ENCODE results near the gene ORAI3.

ORAI3 gene

DNA sequence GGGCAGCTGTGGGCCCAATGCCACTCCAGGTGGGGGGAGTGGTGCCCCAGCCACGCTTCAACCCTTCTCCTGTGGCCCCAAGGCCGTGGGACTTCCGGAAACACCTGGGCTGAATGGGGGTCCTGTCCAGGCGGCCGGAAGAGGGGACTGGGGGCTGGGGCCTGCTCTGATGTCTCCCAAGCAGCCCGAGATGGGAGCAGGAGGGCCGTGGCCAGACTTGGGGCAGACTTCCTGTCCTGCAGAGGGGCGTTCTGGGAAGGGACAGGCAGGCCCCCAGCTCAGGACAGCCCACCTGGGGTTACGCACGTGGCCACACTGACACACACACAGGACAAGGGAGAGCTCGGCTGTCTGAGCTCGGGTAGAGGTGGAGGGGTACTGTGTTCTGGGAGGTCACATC is 41.2 kb downstream of the ORAI3 start:
- ChIA-PET POLR2A (no interaction called here), CTCF (no interaction called here)
- TF ChIP-seq ARNT (IDR thresholded peaks at IDR 0.05) (no peak), ZNF384 (IDR thresholded peaks at IDR 0.05) (no peak), L3MBTL2 (conservative IDR thresholded peaks at IDR 0.05) (no peak), TARDBP (IDR thresholded peaks at IDR 0.05) (no peak), FOXK2 (IDR thresholded peaks at IDR 0.05) (no peak), NFRKB (IDR thresholded peaks at IDR 0.05) (no peak), FOXM1 (IDR thresholded peaks at IDR 0.05; ENCODE audit: borderline replicate concordance) (no peak), LEF1 (IDR thresholded peaks at IDR 0.05; ENCODE audit: borderline replicate concordance) (no peak), FOXA1 (IDR thresholded peaks at IDR 0.05) (no peak), ELF4 (IDR thresholded peaks at IDR 0.05) (no peak), HDGF (IDR thresholded peaks at IDR 0.05; ENCODE audit: borderline replicate concordance) (no peak), SP1 (IDR thresholded peaks at IDR 0.05) (no peak), BHLHE40 (IDR thresholded peaks at IDR 0.05; ENCODE audit: borderline replicate concordance) (no peak), CTBP1 (IDR thresholded peaks at IDR 0.05; ENCODE audit: borderline replicate concordance) (no peak), SUZ12 (IDR thresholded peaks at IDR 0.05) (no peak)
- TF ChIP-seq, protein P1, sequence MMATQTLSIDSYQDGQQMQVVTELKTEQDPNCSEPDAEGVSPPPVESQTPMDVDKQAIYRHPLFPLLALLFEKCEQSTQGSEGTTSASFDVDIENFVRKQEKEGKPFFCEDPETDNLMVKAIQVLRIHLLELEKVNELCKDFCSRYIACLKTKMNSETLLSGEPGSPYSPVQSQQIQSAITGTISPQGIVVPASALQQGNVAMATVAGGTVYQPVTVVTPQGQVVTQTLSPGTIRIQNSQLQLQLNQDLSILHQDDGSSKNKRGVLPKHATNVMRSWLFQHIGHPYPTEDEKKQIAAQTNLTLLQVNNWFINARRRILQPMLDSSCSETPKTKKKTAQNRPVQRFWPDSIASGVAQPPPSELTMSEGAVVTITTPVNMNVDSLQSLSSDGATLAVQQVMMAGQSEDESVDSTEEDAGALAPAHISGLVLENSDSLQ (IDR thresholded peaks at IDR 0.05), result no peak
- no peak for DNase-seq (ENCODE audit: extremely low spot score)

DNA sequence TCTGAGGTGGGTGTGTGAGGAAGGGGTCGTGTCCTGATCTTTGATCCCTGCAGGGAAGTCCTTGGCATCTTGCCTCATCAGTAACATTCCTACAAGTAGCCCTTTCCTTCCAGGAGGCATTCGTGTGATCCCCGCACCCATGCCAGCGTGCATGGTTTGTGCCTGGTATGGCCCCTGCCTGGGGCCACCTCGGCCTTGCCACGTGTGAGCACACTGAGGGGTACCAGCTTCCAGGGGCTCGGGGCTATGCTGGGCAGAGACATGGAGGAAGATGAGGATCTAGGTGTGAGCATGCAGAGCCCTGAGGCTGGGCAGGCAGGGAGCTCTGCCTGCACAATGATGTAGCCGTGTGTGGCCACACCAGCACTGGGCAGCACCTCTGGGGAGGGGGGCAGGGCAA is 42.2 kb downstream of the ORAI3 start:
- no peak for TF ChIP-seq FOXA1 (IDR thresholded peaks at IDR 0.05)
- TF ChIP-seq NFRKB (IDR thresholded peaks at IDR 0.05), result no peak
- TF ChIP-seq HDGF (IDR thresholded peaks at IDR 0.05; ENCODE audit: borderline replicate concordance), result no peak
- no peak for TF ChIP-seq L3MBTL2 (conservative IDR thresholded peaks at IDR 0.05)
- no peak for TF ChIP-seq LEF1 (IDR thresholded peaks at IDR 0.05; ENCODE audit: borderline replicate concordance)
- TF ChIP-seq ZNF384 (IDR thresholded peaks at IDR 0.05), result no peak
- no peak for TF ChIP-seq SUZ12 (IDR thresholded peaks at IDR 0.05)
- no peak for TF ChIP-seq FOXK2 (IDR thresholded peaks at IDR 0.05)
- TF ChIP-seq CTBP1 (IDR thresholded peaks at IDR 0.05; ENCODE audit: borderline replicate concordance), result no peak
- no peak for TF ChIP-seq ARNT (IDR thresholded peaks at IDR 0.05)
- no peak for TF ChIP-seq BHLHE40 (IDR thresholded peaks at IDR 0.05; ENCODE audit: borderline replicate concordance)
- no peak for TF ChIP-seq SP1 (IDR thresholded peaks at IDR 0.05)
- TF ChIP-seq TARDBP (IDR thresholded peaks at IDR 0.05), result no peak
- ChIA-PET POLR2A (no interaction called here), CTCF (no interaction called here)
- no peak for DNase-seq (ENCODE audit: extremely low spot score)

DNA sequence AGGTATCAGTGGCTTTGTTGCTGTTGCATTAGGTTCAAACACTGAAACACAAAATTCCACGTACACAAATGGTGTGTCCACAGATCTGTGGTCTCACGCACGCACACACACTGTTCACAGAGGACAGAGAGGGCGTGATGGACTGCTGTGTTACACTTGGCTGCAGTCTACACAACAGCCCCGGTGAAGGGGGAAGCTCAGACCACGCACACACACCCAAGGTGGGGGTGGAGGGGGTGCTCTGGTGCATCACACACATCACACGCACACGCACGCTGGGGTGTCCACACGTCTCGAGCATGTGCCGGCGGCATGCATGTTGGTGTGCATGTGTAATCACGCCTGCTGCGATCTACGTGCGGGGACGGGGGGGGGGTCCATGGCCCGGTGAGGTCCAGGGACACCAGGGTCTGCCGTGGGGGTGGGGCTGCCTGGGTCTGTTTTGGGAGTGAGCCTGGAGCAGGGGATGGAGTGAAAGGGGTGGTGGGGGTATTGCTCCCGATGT is 43.5 kb downstream of the ORAI3 start:
- DNase-seq (ENCODE audit: extremely low spot score), result no peak
- ChIA-PET CTCF (no interaction called here), POLR2A (no interaction called here)
- TF ChIP-seq FOXA1 (IDR thresholded peaks at IDR 0.05), result no peak
- no peak for TF ChIP-seq SUZ12 (IDR thresholded peaks at IDR 0.05)
- TF ChIP-seq LEF1 (IDR thresholded peaks at IDR 0.05; ENCODE audit: borderline replicate concordance), result no peak
- no peak for TF ChIP-seq CTBP1 (IDR thresholded peaks at IDR 0.05; ENCODE audit: borderline replicate concordance)
- TF ChIP-seq FOXM1 (IDR thresholded peaks at IDR 0.05; ENCODE audit: borderline replicate concordance), result no peak
- TF ChIP-seq FOXK2 (IDR thresholded peaks at IDR 0.05), result no peak
- no peak for TF ChIP-seq ZNF384 (IDR thresholded peaks at IDR 0.05)
- TF ChIP-seq ELF4 (IDR thresholded peaks at IDR 0.05), result no peak
- TF ChIP-seq BHLHE40 (IDR thresholded peaks at IDR 0.05; ENCODE audit: borderline replicate concordance), result no peak
- no peak for TF ChIP-seq HDGF (IDR thresholded peaks at IDR 0.05; ENCODE audit: borderline replicate concordance)
- no peak for TF ChIP-seq TARDBP (IDR thresholded peaks at IDR 0.05)
- TF ChIP-seq SP1 (IDR thresholded peaks at IDR 0.05), result no peak
- TF ChIP-seq, protein P1 (IDR thresholded peaks at IDR 0.05), result no peak
- TF ChIP-seq L3MBTL2 (conservative IDR thresholded peaks at IDR 0.05), result no peak
- no peak for TF ChIP-seq NFRKB (IDR thresholded peaks at IDR 0.05)

DNA sequence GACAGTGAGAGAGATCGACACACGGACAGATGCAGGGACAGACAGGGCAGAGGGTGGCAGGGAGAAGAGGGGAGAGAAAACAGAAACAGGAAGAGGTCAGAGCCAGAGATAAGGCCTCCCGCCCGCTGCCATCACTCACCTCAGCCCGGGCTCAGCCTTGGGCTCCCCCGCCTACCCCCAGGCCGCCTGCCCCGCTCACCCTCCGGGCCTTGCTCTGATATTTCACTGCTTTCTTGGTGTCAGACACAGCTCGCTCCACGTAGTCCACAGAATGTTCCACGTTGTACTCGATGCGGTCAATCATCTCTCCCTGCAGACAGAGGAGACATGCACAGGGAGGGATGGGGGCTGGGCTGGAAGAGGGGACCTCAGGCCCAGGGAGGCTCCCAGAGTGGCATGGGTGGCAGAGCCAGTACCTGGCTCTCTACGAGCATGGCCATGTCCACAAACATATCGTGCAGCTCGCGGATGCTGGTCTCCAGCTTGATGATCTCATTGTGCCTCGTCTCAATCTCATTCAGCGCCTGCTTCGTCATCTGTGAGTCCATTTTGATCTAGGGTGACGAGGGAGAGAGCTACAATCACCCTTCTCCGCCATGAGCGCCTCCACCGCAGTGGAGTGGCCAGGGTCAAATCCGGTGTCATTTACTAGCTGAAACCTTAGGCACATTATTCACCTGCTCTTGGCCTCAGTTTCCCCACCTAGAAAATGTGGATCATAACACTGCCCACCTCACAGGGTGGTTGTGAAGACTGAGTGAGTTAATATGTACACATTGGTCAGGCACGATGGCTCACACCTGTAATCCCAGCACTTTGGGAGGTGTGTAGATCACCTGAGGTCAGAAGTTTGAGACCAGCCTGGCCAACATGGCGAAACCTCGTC is 44.3 kb downstream of the ORAI3 start:
- ChIA-PET POLR2A (no interaction called here), CTCF (interaction anchor here (1.1 kb wide), 1 partner anchor 8 kb away, joined by 11 read pairs; the partner anchor contains the start of gene HSD3B7)
- TF ChIP-seq CTBP1 (IDR thresholded peaks at IDR 0.05; ENCODE audit: borderline replicate concordance) (no peak), FOXA1 (IDR thresholded peaks at IDR 0.05) (no peak), FOXM1 (IDR thresholded peaks at IDR 0.05; ENCODE audit: borderline replicate concordance) (no peak), ELF4 (IDR thresholded peaks at IDR 0.05) (no peak), FOXK2 (IDR thresholded peaks at IDR 0.05) (no peak), LEF1 (IDR thresholded peaks at IDR 0.05; ENCODE audit: borderline replicate concordance) (no peak), NFRKB (IDR thresholded peaks at IDR 0.05) (no peak), HDGF (IDR thresholded peaks at IDR 0.05; ENCODE audit: borderline replicate concordance) (no peak), ZNF384 (IDR thresholded peaks at IDR 0.05) (no peak), SP1 (IDR thresholded peaks at IDR 0.05) (no peak), ARNT (IDR thresholded peaks at IDR 0.05) (no peak), BHLHE40 (IDR thresholded peaks at IDR 0.05; ENCODE audit: borderline replicate concordance) (no peak), TARDBP (IDR thresholded peaks at IDR 0.05) (no peak), L3MBTL2 (conservative IDR thresholded peaks at IDR 0.05) (no peak), SUZ12 (IDR thresholded peaks at IDR 0.05) (no peak)
- TF ChIP-seq, protein P1 (IDR thresholded peaks at IDR 0.05), result no peak
- DNase-seq (ENCODE audit: extremely low spot score), result no peak

DNA sequence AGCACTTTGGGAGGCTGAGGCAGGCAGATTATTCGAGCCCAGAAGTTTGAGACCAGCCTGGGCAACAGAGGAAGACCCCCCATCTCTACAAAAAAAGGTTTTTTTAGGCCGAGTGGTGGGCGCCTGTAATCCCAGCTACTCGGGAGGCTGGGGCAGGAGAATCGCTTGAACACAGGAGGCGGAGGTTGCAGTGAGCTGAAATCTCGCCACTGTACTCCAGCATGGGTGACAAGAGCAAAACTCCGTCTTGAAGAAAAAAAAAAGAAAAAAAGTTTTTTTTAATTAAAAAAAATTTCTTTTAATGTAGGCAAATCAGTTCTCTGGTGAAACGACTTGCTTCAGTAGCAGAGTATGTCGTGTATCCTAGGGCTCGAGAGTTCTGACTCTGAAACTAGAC is 47.1 kb downstream of the ORAI3 start:
- CTCF ChIA-PET, result interaction anchor here (1.7 kb wide), 1 partner anchor 11 kb away, joined by 6 read pairs; the partner anchor contains the start of gene HSD3B7
- DNase-seq (ENCODE audit: extremely low spot score), result no peak
- POLR2A ChIA-PET, result interaction anchor here (1.0 kb wide), 1 partner anchor 11 kb away, joined by 4 read pairs; the partner anchor contains the start of gene HSD3B7
- TF ChIP-seq CTBP1 (IDR thresholded peaks at IDR 0.05; ENCODE audit: borderline replicate concordance), result no peak
- TF ChIP-seq HDGF (IDR thresholded peaks at IDR 0.05; ENCODE audit: borderline replicate concordance), result no peak
- no peak for TF ChIP-seq LEF1 (IDR thresholded peaks at IDR 0.05; ENCODE audit: borderline replicate concordance)
- no peak for TF ChIP-seq FOXM1 (IDR thresholded peaks at IDR 0.05; ENCODE audit: borderline replicate concordance)
- TF ChIP-seq FOXK2 (IDR thresholded peaks at IDR 0.05), result no peak
- no peak for TF ChIP-seq FOXA1 (IDR thresholded peaks at IDR 0.05)
- TF ChIP-seq ZNF384 (IDR thresholded peaks at IDR 0.05), result no peak
- TF ChIP-seq, protein P1 (IDR thresholded peaks at IDR 0.05), result no peak
- TF ChIP-seq L3MBTL2 (conservative IDR thresholded peaks at IDR 0.05), result no peak
- TF ChIP-seq NFRKB (IDR thresholded peaks at IDR 0.05), result no peak
- TF ChIP-seq SP1 (IDR thresholded peaks at IDR 0.05), result no peak

Measured in HEK293T (cell line).